Activated naive CD8-positive, alpha-beta T cell (primary cell): Measurements from ENCODE around the gene ZNF841.

Experiments
- H3K27ac Mint-ChIP-seq: one replicate; pipeline ENCODE4 v1.8.0; 2021; ENCODE audit warnings: mixed read lengths
- H3K27me3 Mint-ChIP-seq: one replicate; pipeline ENCODE4 v1.8.0; 2021; ENCODE audit warnings: mixed read lengths
- H3K36me3 Mint-ChIP-seq: one replicate; pipeline ENCODE4 v1.8.0; 2021; ENCODE audit warnings: mixed read lengths
- H3K4me1 Mint-ChIP-seq: one replicate; pipeline ENCODE4 v1.8.0; 2021; ENCODE audit warnings: low read depth, mixed read lengths
- H3K4me3 Mint-ChIP-seq: one replicate; pipeline ENCODE4 v1.8.0; 2021; ENCODE audit warnings: mild to moderate bottlenecking, mixed read lengths
- H3K9me3 Mint-ChIP-seq: one replicate; pipeline ENCODE4 v1.8.0; 2021; ENCODE audit warnings: low read depth, mixed read lengths

ZNF841 gene

GRCh38 chr19:52095172-52096014 lies at the start of gene ZNF841:
Gene ZNF841 (minus strand): TSS chr19:52095765. CDS start chr19:52084801, 10,964 bp downstream.
- Mint-ChIP-seq H3K4me3 (peak within 1 kb of the TSS; percentile 98), H3K27ac (peak within 1 kb of the TSS; percentile 98), H3K4me1 (peaks cover 33% of the 10 kb centered on the region), H3K36me3 (peaks cover 37% of the 10 kb centered on the region), H3K27me3 (no peaks in the 10 kb centered on the region), H3K9me3 (peaks cover 4% of the 10 kb centered on the region)

GRCh38 chr19:52142001-52142595 lies 46.5 kb upstream of the ZNF841 start:
- Mint-ChIP-seq H3K9me3 (peaks cover 12% of the 10 kb centered on the region), H3K36me3 (peaks cover 10% of the 10 kb centered on the region), H3K27me3 (no peaks in the 10 kb centered on the region), H3K4me1 (peaks cover 30% of the 10 kb centered on the region), H3K4me3 (no peak overlapping the region), H3K27ac (no peak overlapping the region)

GRCh38 chr19:52141203-52141602 lies 45.6 kb upstream of the ZNF841 start:
- Mint-ChIP-seq H3K4me3 (no peak overlapping the region), H3K9me3 (peaks cover 10% of the 10 kb centered on the region)

GRCh38 chr19:52140032-52140710 lies 44.6 kb upstream of the ZNF841 start:
- peaks cover 33% of the 10 kb centered on the region for H3K4me1 Mint-ChIP-seq
- peaks cover 7% of the 10 kb centered on the region for H3K9me3 Mint-ChIP-seq
- H3K27ac Mint-ChIP-seq, result peak overlapping the region; percentile 94
- peaks cover 13% of the 10 kb centered on the region for H3K36me3 Mint-ChIP-seq
- H3K27me3 Mint-ChIP-seq, result no peaks in the 10 kb centered on the region
- peak overlapping the region; percentile 99 for H3K4me3 Mint-ChIP-seq

More at GRCh38 chr19:52141203-52141602, 45.6 kb upstream of the ZNF841 start:
- Mint-ChIP-seq H3K27me3 (no peaks in the 10 kb centered on the region), H3K36me3 (peaks cover 12% of the 10 kb centered on the region), H3K4me1 (peaks cover 33% of the 10 kb centered on the region), H3K27ac (no peak overlapping the region)

- Mint-ChIP-seq H3K27me3 (no peaks in the 10 kb centered on the region), H3K4me3 (peak within 1 kb of the TSS; percentile 99), H3K9me3 (peaks cover 9% of the 10 kb centered on the region), H3K27ac (peak within 1 kb of the TSS; percentile 94), H3K36me3 (peaks cover 13% of the 10 kb centered on the region), H3K4me1 (peaks cover 33% of the 10 kb centered on the region)
These were observed 43.9 kb upstream of the ZNF841 start, which contains the start of gene ZNF616 for GRCh38 chr19:52139252-52140031. Gene ZNF616 (minus strand): TSS chr19:52139938. CDS start chr19:52130512, 9,426 bp downstream.

- Mint-ChIP-seq H3K27ac (peak overlapping the region; percentile 94), H3K27me3 (no peaks in the 10 kb centered on the region), H3K4me3 (peak overlapping the region; percentile 99), H3K4me1 (peaks cover 33% of the 10 kb centered on the region), H3K36me3 (peaks cover 14% of the 10 kb centered on the region), H3K9me3 (peaks cover 9% of the 10 kb centered on the region)
These were observed 43.4 kb upstream of the ZNF841 start for GRCh38 chr19:52138983-52139251.

GRCh38 chr19:52138278-52138982 lies 42.9 kb upstream of the ZNF841 start:
- H3K9me3 Mint-ChIP-seq, result peaks cover 9% of the 10 kb centered on the region
- peak overlapping the region; percentile 94 for H3K27ac Mint-ChIP-seq
- H3K4me1 Mint-ChIP-seq, result peaks cover 34% of the 10 kb centered on the region
- no peaks in the 10 kb centered on the region for H3K27me3 Mint-ChIP-seq
- peak overlapping the region; percentile 99 for H3K4me3 Mint-ChIP-seq
- peaks cover 17% of the 10 kb centered on the region for H3K36me3 Mint-ChIP-seq

- Mint-ChIP-seq H3K4me1 (no peaks in the 10 kb centered on the region), H3K4me3 (no peak overlapping the region), H3K27ac (no peak overlapping the region), H3K27me3 (no peaks in the 10 kb centered on the region), H3K9me3 (peaks cover 41% of the 10 kb centered on the region), H3K36me3 (peaks cover 79% of the 10 kb centered on the region)
These were observed 24.7 kb upstream of the ZNF841 start for GRCh38 chr19:52120286-52120685.

GRCh38 chr19:52115526-52116053 lies 20.0 kb upstream of the ZNF841 start:
- Mint-ChIP-seq H3K9me3 (peaks cover 52% of the 10 kb centered on the region), H3K27me3 (no peaks in the 10 kb centered on the region), H3K27ac (no peak overlapping the region), H3K36me3 (peaks cover 73% of the 10 kb centered on the region), H3K4me1 (no peaks in the 10 kb centered on the region), H3K4me3 (no peak overlapping the region)

- peaks cover 47% of the 10 kb centered on the region for H3K9me3 Mint-ChIP-seq
- H3K27ac Mint-ChIP-seq, result no peak overlapping the region
- no peak overlapping the region for H3K4me3 Mint-ChIP-seq
- H3K36me3 Mint-ChIP-seq, result peaks cover 68% of the 10 kb centered on the region
- no peaks in the 10 kb centered on the region for H3K4me1 Mint-ChIP-seq
- H3K27me3 Mint-ChIP-seq, result no peaks in the 10 kb centered on the region
These were observed 19.1 kb upstream of the ZNF841 start for GRCh38 chr19:52114691-52115090.

- peaks cover 55% of the 10 kb centered on the region for H3K36me3 Mint-ChIP-seq
- no peak overlapping the region for H3K4me3 Mint-ChIP-seq
- H3K4me1 Mint-ChIP-seq, result no peaks in the 10 kb centered on the region
- no peaks in the 10 kb centered on the region for H3K27me3 Mint-ChIP-seq
- H3K27ac Mint-ChIP-seq, result no peak overlapping the region
- peaks cover 36% of the 10 kb centered on the region for H3K9me3 Mint-ChIP-seq
These were observed 17.1 kb upstream of the ZNF841 start for GRCh38 chr19:52112624-52113023.

- no peaks in the 10 kb centered on the region for H3K4me1 Mint-ChIP-seq
- H3K27me3 Mint-ChIP-seq, result no peaks in the 10 kb centered on the region
- peaks cover 48% of the 10 kb centered on the region for H3K36me3 Mint-ChIP-seq
- no peak overlapping the region for H3K27ac Mint-ChIP-seq
- H3K9me3 Mint-ChIP-seq, result peaks cover 28% of the 10 kb centered on the region
- H3K4me3 Mint-ChIP-seq, result peak overlapping the region; percentile 2
These were observed 15.2 kb upstream of the ZNF841 start for GRCh38 chr19:52110780-52111179.

GRCh38 chr19:52102782-52103181 lies 7.2 kb upstream of the ZNF841 start:
- no peaks in the 10 kb centered on the region for H3K27me3 Mint-ChIP-seq
- no peak overlapping the region for H3K4me3 Mint-ChIP-seq
- peaks cover 5% of the 10 kb centered on the region for H3K9me3 Mint-ChIP-seq
- peaks cover 15% of the 10 kb centered on the region for H3K36me3 Mint-ChIP-seq
- H3K27ac Mint-ChIP-seq, result no peak overlapping the region
- H3K4me1 Mint-ChIP-seq, result no peaks in the 10 kb centered on the region
